OCI-M2 (cell line): ENCODE results near the gene QSOX1.

Experiments used
- DNase-seq: peaks from one replicate; lab custom pipeline; 2025; ENCODE audit not compliant: unreplicated experiment; lab: John Stamatoyannopoulos, UW

QSOX1 gene

DNA sequence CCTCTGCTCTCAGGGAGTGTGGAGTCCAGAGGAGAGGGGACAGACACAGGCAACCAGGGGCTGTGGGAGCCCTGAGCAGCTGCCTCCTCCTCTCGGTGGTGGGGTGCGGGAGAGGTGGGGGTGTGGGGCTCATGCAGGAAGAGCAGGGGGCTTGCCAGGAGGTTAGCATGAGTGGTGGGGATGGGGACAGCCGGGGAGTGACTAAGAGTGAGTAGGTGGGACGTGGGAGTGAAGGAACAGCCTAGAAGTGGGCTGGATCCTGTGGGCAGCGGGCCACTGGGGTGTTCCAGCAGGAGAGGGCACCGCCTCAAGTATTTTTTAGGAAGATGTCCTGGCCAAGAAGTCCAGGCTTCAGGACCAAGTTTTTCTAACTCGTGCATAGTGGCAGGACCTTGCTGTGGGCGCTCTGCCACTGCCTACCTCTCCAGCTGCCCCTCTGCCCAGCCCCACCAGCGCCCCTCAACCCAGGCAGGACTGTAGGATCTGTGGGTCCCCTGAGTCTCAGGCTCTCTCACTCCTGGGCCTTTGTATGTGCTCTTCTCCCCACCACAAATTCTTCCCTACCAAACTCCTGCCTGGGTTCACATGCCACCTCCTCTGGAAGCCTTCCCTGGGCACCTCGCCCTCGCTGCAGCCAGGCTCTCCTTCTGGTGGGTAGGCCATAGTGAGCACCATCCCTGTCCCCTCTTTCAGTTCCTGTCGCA is 56.6 kb downstream of the QSOX1 start:
- DNase-seq = no peak

DNA sequence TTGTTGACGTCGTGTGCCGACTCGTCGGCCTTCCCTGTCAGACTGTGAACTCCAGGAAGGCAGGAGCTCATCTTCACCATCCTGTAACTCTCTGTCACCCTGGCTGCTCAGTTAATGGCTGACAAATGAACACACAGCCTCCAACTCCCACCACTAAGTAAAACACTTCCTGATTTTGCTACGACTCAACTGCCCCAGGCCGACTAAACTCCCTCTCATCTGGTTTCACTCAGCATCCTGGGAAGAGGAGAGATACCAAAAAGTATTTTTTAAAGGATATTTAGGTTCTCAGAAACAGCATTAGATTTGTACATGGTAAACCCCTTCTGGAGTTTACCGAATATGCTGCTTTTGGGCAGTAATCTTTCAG is 57.2 kb downstream of the QSOX1 start:
- no peak for DNase-seq

DNA sequence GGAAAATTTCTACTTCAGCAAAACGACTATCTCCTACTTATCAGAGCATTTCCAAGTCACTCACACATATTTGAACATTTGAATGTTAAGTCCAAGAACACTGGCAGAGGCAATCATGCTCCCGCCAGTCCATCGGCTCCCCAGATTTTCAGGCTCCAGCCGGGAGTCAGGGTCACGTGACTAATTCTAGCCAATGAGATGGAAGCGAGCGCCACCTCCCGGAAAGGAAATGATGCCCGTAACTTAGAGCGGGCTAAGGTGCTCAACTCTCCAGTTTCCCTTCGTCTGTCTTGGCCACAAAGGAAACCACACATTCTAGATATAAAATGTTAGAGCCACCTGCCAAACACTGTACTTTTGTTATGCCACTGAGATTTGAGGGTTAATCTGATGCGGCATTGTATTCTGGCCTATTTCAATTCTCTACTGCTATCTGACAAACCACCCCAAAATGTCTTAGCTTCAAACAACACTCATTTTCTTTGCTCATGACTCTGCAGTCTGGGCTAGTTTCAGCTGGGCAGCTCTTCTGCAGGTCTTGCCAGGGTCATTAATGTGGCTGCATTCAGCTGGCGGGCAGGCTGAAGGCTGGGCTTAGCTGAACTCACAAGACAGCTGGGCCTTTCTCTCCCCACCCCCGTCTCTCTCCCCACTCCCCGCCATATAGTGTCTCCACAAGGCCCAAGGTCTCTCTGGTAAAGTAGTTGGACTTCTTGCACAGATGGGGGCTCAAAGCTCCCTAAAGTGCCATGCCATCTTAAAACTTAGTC is 58.9 kb downstream of the QSOX1 start:
- no peak for DNase-seq

DNA sequence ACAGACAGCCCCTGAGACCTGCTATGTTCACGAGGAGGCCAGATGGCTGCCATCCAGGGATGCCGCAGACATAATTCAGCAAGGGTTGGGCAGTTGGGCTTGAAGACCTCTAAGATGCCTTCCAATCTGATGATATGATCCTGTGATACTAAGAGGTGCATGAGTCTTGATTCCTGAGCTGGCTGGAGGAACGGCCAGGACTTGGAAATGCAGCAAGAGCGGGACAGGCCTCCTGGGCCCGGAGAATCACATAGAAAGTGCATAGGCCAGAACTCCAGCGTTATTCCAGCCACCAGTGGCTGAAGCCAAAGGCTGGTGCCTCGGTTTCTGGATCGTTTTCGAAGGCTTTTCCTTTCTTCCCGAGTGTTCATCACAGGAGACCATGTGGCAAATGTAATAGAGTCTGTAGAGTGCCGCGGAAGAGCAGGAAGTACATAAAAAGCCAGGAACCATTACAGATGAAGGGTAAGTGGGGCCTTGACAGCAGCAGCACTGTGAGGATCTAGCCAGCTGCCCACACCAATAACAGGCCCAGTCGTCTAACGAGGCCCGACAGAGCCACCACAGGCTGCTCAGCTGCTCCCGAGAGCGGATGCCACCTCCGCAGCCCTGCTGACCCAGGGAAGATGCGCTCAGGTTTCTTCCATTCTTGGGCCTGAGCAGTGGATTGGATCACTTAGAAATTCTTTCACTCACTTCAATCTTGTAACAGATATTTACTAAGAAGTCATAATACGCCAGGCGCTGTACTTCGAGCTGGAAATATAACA is 61.4 kb downstream of the QSOX1 start:
- DNase-seq = no peak

DNA sequence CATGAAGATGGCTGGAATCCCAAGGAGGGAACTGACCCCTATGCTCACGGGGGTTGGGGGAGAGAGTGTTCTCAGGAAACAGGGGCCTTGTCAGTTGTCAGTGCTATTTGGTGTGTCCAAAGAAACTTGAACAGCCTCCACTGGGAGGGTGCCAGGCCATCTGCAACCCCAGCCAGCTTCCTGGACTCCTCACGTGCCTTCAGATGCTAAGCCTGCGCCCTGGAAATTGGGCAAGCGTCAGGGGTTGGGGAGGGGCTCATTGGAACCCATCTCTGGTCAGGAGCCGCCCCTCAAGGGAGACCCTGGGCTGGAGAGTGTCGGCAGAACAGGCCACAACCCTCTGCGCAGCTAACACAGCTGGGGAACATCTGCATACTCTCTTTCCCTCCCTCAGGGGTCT is 62.3 kb downstream of the QSOX1 start:
- no peak for DNase-seq

DNA sequence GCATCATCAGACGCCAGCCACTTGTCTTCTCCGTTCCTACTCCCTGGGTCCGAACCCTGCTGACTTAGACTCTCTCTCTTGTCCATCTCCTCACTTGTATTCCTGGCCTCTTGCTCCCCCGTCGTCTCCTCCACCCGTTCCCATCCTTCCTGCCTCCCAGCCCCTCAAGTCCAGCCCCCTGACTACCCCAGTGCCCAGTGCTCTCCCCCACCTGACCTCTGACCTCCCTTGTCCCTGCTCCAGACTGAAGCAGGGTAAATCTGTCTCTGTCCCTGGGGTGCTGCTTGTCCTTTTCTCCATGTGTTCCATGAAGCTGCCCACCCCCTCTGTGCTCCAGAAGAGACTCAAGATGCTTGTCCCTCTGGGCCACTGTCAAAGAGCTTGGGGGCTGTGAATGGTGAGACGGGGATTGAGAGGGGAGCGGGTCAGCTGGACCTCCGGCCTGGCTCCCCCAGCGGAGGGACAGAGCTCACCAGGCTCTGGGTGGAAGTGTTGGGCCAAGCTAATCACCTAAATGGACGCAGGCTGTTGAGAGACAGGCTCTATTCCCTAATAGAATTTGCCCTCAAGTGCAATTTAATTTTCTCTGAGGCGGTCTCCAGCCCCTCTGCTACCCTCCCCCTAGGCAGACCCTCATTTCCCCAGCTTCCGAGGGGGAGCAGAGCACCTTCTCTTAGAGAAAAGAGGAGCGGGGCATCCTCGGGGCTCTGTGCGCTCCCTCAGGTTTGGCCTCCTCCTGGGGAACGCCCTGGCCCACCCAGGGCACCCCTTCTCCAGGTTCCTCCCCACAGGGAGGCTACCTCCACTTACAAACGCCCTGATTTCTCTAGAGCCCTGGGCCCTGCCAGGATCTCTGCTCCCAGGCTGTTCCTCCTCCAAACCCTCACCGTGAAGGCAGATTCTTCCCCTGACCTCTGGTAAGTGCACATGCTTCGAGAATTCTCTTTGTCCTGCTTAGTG is 64.4 kb downstream of the QSOX1 start:
- no peak for DNase-seq

DNA sequence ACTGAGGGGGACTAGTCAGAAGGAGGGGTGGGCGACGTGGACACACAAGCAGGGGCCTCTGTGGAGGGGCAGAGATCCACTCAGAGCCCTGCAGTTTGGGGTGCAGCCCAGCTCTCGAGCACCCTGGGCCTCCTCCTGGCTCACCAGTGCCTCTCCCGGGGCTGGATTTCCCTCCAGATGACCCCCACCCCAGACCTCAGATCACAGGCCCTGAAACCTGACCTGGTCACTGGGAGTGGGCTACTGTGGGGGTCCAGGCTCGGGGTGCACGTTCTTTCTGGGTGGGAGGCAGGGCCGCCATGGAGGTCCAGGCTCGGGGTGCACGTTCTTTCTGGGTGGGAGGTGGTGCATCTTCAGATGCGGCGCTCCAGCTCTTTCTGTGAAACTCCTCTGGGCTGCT is 65.1 kb downstream of the QSOX1 start:
- no peak for DNase-seq

DNA sequence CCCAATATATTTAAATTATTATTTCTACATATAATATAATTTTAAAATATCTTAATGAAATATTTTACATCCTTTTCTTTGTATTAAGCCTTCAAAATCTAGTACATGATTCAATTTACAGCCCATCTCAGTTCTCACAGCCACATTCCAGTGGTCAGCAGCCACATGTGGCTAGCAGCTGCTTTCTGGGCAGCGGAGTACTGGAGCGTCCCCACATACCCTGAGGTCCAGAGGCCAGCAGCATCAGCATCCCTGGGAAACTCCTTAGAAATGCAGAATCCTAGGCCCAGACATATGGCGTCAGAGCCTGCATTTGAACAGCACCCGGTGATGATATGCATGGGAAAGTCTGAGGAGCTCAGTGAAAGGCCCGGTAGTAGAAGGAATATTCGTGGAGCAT is 66.8 kb downstream of the QSOX1 start:
- no peak for DNase-seq

DNA sequence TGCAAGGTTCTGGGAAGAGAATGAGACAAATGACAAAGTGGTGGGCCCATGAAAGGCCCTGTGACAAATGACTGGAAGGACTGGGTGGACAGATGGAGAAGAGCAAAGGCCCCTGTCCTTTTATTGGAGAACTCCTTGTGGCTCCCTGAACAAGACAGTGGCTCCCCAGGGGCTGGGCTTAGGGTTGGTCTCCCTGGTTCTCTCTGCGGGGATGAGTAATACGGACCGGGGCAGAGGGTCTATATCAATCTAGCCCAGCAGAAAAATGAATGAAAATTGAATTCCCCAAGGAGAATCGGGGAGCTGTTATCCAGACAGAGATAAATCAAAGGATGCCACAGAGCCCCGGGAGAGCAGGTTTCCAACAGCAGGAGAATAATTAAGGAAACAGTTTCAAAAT is 70.2 kb downstream of the QSOX1 start:
- DNase-seq = no peak

DNA sequence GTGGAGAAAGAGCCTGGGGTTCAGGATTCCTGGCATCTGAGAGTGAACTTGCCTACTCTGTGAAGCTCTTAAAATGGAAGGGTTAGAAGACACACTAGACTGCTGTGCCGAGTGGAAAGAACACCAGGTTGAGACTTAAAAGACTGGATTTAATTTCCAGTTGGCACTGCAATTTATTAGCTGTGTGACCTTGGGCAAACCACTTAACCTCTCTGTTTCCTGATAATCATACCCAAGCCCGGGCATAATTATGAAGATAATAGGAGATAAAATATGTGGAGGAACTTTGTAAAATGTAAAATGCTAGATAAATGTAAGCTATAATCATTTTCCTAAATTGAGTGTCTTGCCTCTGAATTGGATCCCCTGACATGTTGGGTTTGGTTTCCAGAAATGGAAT is 70.7 kb downstream of the QSOX1 start:
- no peak for DNase-seq

DNA sequence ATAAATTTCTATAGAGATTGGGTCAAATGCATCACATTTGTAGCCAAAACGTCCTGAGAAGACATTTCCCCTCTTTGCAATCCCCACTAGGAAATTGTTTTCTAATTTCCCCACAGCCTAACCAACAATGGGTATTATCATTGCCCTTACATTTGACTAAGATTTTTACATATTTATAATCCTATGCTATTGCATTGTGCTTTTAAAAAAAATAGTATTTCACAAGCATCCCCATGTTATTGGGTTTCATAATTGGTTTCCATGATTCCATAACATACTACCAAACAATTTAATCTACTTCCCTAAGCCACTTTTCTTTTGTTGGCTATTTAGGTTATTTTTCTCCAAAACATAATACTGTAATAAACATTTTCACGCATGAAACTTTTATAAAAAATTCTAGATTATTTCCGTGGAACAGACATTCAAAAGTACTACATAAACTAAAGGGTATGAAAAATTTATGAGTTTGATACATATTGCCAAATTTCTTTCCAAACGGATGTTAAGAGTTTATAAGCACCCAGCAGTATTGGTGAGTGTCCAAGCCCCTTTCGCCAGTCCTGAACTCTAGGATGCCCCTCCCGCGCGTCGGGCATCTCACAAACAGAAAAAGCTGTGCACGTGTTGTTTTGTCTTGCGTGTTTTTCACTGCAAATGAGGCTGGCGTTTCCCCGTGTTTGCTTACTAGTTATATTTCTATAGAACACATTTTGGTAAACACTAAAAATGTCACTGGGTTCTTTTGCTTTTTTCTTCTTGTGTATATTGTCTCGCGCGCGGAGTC is 73.4 kb downstream of the QSOX1 start:
- DNase-seq = no peak

DNA sequence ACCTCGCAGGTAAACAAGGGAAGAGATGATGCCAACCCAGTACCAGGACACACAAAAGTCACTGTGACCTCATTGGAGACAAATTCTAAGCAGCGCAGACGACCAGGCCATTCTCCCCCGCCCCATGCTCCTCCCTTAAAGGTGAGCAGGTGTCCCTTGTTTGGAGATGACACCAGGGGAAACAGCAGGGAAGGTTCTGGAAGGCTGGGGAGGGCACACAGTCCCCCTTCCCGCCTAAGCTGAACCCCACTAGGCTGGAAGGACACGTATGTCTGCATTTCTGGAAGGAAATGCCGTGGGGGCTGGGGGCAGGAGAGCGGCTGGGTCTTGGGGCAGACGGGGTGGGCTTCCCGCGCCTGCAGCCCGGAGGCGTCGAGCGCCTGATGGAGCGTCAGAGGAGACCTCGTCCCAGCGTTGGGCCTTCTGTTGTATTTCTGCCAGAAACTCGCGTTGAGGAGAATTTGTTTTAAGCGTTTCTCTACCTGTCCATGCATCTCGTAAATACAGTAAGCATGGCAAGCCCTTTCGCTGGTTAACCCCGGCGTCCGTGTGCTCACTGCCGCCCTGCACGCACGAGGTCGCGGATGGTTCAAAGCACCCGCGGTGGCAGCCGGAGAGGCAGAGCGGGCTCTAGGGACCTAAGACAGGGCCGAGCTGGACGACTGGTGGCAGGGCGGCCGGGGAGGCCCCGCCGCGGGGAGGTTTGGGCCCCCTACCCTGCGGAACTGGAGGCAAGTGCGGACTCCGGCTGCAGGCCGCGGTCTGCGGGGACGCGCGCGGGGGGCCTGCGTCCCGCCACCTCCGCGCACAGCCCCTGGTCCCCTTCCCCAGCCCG is 74.2 kb downstream of the QSOX1 start:
- no peak for DNase-seq

DNA sequence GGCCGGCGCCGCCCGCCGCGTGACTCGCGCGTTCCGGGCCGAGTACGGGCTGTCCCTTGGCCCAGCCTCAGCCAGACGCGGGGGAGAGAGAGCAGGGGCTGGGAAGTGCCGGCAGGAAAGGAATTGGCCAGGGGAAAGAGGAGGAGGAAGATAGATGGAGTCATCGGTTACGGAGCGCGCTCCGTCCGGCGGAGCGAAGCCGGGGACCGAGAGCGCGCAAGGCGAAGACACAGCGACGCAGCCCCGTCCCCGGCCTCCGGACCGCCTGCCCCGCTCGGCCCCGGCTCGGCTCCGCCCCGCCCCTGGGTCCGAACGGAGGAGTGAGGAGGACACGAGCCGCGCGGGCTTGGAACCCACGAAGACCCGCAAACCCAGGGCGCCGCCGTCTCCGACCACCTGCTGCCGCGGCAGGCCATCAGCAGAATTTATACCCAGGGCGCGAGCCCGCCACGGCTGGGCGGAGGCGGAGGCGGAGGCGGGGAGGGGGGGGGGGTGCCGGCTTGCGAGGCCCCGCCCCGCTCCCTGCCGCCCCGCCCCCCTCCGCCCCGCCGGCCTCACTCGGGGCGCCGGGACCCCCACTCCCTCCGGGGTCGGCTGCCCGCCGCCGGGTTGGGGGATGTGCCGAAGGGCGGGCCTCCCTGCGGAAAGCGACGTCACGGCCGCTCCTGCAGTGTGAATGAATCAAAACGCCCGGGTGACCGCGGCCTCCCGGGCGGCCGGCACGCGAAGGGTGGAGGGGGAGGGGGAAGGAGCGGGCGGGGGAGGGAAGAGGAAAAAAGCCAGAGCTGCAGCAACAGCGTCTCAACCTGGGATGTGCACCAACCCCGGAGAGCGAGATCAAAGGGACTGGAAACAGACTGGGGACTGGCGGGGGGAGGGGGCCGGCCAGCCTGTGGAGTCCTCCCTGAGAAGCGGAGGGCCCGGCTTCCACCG is 75.1 kb downstream of the QSOX1 start, which contains the start of gene LHX4:
TSS of gene LHX4 (plus strand) at position 782 of the 933 bp plus-strand sequence. CDS start 266 bp downstream, outside the sequence.
- DNase-seq = no peak

DNA sequence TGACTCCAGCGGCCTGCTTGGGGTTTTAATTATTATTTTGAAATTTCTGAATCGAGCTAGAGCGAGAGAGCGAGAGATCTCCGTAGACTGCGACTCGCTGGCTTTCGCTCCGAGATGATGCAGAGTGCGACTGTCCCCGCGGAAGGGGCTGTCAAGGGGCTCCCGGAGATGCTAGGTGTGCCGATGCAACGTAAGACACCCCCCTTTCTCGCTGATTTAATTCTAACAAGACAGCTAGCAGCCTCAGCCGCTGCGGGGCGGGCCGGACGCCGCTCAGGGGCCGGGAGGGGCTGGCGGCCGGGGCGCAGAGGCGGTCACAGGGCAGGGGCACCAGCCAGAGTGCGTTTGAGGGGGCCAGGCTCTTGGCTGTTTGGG is 75.7 kb downstream of the QSOX1 start:
- DNase-seq = no peak

DNA sequence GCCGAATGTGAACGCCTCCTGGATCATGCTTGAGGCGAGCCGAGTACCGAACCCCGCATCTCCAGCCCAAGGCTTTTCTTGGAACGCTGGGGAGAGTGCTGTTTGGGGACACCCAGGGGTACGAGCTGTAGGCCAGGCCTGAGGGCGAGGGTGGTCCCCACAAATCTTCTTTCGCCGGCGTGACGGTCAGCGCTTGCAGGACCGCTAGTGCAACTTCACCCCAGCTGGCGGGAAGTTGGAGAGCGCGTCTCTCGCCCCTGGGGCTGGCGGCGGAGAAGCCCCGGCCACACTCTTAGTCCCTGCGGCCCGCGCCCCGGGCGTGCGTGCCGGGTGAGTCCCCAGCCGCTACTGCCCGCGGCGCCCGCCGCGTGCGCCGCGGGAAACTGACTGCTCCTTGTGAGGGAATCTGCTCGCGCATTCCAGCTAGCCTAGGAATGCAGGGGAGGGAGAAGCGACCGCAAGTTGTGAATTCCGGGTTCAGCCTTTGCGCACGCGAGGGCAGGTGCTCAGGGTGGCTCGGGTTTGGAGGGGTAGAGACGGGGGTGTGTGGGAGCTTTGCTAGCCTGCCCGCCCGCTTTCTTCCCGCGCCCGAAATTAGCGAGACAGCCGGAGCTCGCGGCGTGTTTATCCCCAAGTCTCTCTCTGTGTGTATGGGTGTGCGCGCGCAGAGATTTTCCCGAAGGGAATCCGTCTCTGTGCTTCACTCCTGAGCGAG is 76.3 kb downstream of the QSOX1 start:
- DNase-seq = no peak

DNA sequence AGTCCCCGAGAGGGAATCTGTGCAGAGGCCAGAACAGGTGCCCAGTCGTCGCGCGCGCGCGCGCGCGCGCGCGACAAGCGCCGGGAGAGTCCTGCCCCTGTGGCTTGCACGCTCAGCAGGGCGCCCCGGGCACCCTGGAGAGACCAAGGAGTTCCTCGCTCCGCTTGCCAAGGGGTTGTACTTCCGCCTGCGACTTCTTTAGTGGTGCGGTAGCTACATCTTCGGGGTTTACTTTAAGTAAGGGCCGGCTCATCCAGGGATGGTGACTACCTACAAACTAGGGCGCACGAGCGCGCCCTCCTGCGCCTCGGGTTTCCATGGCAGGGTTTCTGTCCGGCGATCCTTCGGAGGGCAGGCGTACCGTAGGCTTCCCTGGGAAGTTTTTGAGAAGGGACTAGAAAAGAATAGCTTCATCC is 76.8 kb downstream of the QSOX1 start:
- no peak for DNase-seq

DNA sequence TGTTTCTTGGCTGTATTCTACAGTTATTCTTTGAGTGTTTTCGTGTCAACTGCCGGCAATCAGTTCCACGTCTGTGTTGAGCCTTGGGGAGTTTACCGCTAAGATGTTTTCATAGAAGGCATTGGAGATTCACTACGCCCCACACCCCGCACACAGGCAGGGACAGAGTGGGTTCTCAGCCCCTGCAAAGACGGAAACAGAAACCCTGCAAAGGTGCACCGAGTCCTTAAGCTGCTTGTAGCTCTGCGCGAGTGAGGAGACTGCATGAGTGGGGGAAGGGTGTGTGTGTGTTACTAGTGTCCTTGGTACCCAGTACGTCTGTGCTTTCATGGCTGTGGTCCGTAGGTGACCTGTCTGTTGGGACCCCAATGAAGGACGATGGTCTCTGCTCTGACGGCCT is 77.3 kb downstream of the QSOX1 start:
- no peak for DNase-seq
